GM23338 (cell line): ENCODE measurements around the gene PTPRC. TPM values are rescaled to one million over a fixed set of nuclear protein-coding genes. Genes with fewer than 3 reads are reported as not detected.
"Not testable (repeated sequence)": the region's sequence is repeated elsewhere in the genome, so short reads cannot be mapped to it uniquely, and the experiment has no call there.

Experiments used
- ATAC-seq: fragments of 200-7000 bp; cut with Tn5 transposase; 3 replicates; pipeline ENCODE4 v1.9.1; 2020
- DNase-seq: peaks from one replicate; pipeline ENCODE4 v3.0.0-alpha.2; 2015; ENCODE audit warnings: low spot score
- H2AFZ ChIP-seq: fragments of 200-600 bp; sonication (generic); 2 replicates; pipeline ENCODE4 v1.8.0; 2016; ENCODE audit warnings: antibody characterized with exemption, mild to moderate bottlenecking, moderate library complexity
- H3F3A ChIP-seq: fragments of 200-600 bp; sonication (generic); replicated peaks from 2 replicates; pipeline ENCODE4 v1.8.0; 2017; ENCODE audit warnings: antibody characterized with exemption, mixed run types, low read depth
- H3K27ac ChIP-seq: fragments of 200-600 bp; sonication (generic); 2 replicates; pipeline ENCODE4 v1.6.1; 2016; ENCODE audit warnings: low read depth
- H3K27me3 ChIP-seq: fragments of 200-600 bp; sonication (generic); 2 replicates; pipeline ENCODE4 v1.8.0; 2016; ENCODE audit warnings: mild to moderate bottlenecking, mixed run types, moderate library complexity; ENCODE audit not compliant: insufficient read depth
- H3K36me3 ChIP-seq: fragments of 200-600 bp; sonication (generic); 2 replicates; pipeline ENCODE4 v1.8.0; 2016; ENCODE audit warnings: mild to moderate bottlenecking; ENCODE audit not compliant: insufficient read depth
- H3K4me1 ChIP-seq: fragments of 200-600 bp; sonication (generic); 2 replicates; pipeline ENCODE4 v1.8.0; 2016; ENCODE audit warnings: mild to moderate bottlenecking, moderate library complexity; ENCODE audit not compliant: insufficient read depth
- H3K4me2 ChIP-seq: fragments of 200-600 bp; sonication (generic); 2 replicates; pipeline ENCODE4 v1.7.1; 2017; ENCODE audit warnings: mixed run types
- H3K4me3 ChIP-seq: fragments of 200-600 bp; sonication (generic); 2 replicates; pipeline ENCODE4 v1.6.1; 2016; ENCODE audit warnings: mixed run types
- H3K79me2 ChIP-seq: fragments of 200-600 bp; sonication (generic); replicated peaks from 2 replicates; pipeline ENCODE4 v1.8.0; 2017; ENCODE audit warnings: mild to moderate bottlenecking; ENCODE audit not compliant: insufficient read depth
- H3K9me2 ChIP-seq: fragments of 200-600 bp; sonication (generic); 2 replicates; pipeline ENCODE4 v1.8.0; 2017; ENCODE audit not compliant: insufficient read depth
- H4K20me1 ChIP-seq: fragments of 200-600 bp; sonication (generic); replicated peaks from 2 replicates; pipeline ENCODE4 v1.8.0; 2017; ENCODE audit warnings: mild to moderate bottlenecking; ENCODE audit not compliant: insufficient read depth
- H3K27ac Mint-ChIP-seq: 2 replicates; pipeline ENCODE4 v1.8.0; 2020; ENCODE audit warnings: inconsistent platforms, mild to moderate bottlenecking, moderate library complexity, mixed read lengths
- H3K27me3 Mint-ChIP-seq: 3 replicates; pipeline ENCODE4 v1.8.0; 2022; ENCODE audit warnings: low read depth, mild to moderate bottlenecking, moderate library complexity, mixed read lengths, inconsistent platforms; ENCODE audit not compliant: insufficient read depth, poor library complexity
- H3K36me3 Mint-ChIP-seq: 3 replicates; pipeline ENCODE4 v1.8.0; 2021; ENCODE audit warnings: low read depth, mild to moderate bottlenecking, inconsistent platforms, moderate library complexity, mixed read lengths
- H3K4me1 Mint-ChIP-seq: 3 replicates; pipeline ENCODE4 v1.8.0; 2020; ENCODE audit warnings: mild to moderate bottlenecking, inconsistent platforms, mixed read lengths
- H3K4me3 Mint-ChIP-seq: 3 replicates; pipeline ENCODE4 v1.8.0; 2021; ENCODE audit warnings: moderate library complexity, mild to moderate bottlenecking, inconsistent platforms, mixed read lengths
- H3K9me3 Mint-ChIP-seq: 3 replicates; pipeline ENCODE4 v1.8.0; 2020; ENCODE audit warnings: moderate library complexity, mild to moderate bottlenecking, inconsistent platforms, mixed read lengths
- CREB1 ChIP-seq: fragments of 250-450 bp; sonication (Bioruptor Pico); IDR thresholded peaks from 2 replicates; pipeline ENCODE4 v1.5.0; 2020; ENCODE audit warnings: low read depth, mild to moderate bottlenecking, moderate library complexity
- ETS1 ChIP-seq: IDR thresholded peaks from 2 replicates; pipeline ENCODE4 v1.6.1; 2016; ENCODE audit warnings: antibody characterized with exemption
- EZH2 ChIP-seq: fragments of 200-600 bp; sonication (generic); IDR thresholded peaks from one replicate; pipeline ENCODE4 v1.8.0; 2017; ENCODE audit warnings: antibody characterized with exemption, mild to moderate bottlenecking, low read depth; ENCODE audit not compliant: unreplicated experiment
- EZH2phosphoT487 ChIP-seq: fragments of 200-600 bp; sonication (generic); IDR thresholded peaks from one replicate; pipeline ENCODE4 v1.8.1; 2018; ENCODE audit warnings: antibody characterized with exemption; ENCODE audit not compliant: unreplicated experiment
- NANOG ChIP-seq: IDR thresholded peaks from 2 replicates; pipeline ENCODE4 v1.6.1; 2016; ENCODE audit warnings: antibody characterized with exemption, borderline replicate concordance
- POLR2AphosphoS5 ChIP-seq: IDR thresholded peaks from 2 replicates; pipeline ENCODE4 v1.6.1; 2016; ENCODE audit warnings: antibody characterized with exemption, low read depth
- ZNF114 ChIP-seq: fragments of 250-450 bp; sonication (Bioruptor Pico); IDR thresholded peaks from 2 replicates; pipeline ENCODE4 v1.5.0; 2020; ENCODE audit warnings: mild to moderate bottlenecking, moderate library complexity
- ZNF331 ChIP-seq: fragments of 250-450 bp; sonication (Bioruptor Pico); IDR thresholded peaks from 2 replicates; pipeline ENCODE4 v1.5.0; 2020; ENCODE audit warnings: low read depth, mild to moderate bottlenecking, moderate library complexity
- polyA plus RNA-seq: library from polyadenylated mRNA; unstranded; fragments of >200 nt; fragmentation: Nextera tagmentation; extraction: Ambion mirVana; gene quantifications from 2 replicates; pipeline ENCODE4 v1.2.1, GENCODE V29; 2016
- total RNA-seq: library from RNA; depleted of rRNA; stranded (reverse); fragments of >200 nt; shearing (Covaris generic); gene quantifications from 2 replicates; pipeline ENCODE4 v1.2.3, GENCODE V29; 2014
- TF ChIP-seq, protein P1 (sequence below): fragments of 250-450 bp; sonication (Bioruptor Pico); IDR thresholded peaks from 2 replicates; pipeline ENCODE4 v1.5.0; 2020; ENCODE audit warnings: mild to moderate bottlenecking, moderate library complexity
- TF ChIP-seq, protein P2 (sequence below), 2 experiments: fragments of 200-600 bp in 1 of 2; sonication (generic) in 1 of 2; conservative IDR thresholded peaks; 2 replicates each; pipeline versions ENCODE4 v1.5.1 to v1.6.1; 2016 to 2017; ENCODE audit warnings: antibody characterized with exemption in 2 of 2, low read depth in 2 of 2, mild to moderate bottlenecking in 2 of 2, moderate library complexity in 1 of 2

Gene PTPRC
- total and polyA plus RNA-seq, 2 experiments from 2014 or later, result 0.10 to 0.52 TPM

DNA sequence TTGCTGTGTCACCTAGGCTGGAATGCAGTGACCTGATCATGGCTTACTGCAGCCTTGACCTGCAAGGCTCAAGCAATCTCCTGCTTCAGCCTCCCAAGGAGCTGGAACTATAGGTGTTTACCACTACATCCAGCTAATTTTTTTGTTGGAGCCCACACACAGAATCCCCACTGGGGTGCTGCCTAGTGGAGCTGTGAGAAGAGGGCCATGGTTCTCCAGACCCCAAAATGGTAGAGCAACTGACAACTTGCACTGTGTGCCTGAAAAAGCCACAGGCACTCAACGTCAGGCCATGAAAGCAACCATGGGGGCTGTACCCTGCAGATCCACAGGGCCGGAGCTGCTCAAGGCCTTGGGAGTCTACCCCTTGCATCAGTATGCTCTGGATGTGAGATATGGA lies 39.1 kb upstream of the PTPRC start (continued):
- TF ChIP-seq ETS1 (no peak), POLR2AphosphoS5 (no peak), ZNF331 (CRISPR knock-in tag) (no peak), EZH2 (no peak), NANOG (no peak), EZH2phosphoT487 (no peak), CREB1 (CRISPR knock-in tag) (no peak)
- TF ChIP-seq, protein P1, sequence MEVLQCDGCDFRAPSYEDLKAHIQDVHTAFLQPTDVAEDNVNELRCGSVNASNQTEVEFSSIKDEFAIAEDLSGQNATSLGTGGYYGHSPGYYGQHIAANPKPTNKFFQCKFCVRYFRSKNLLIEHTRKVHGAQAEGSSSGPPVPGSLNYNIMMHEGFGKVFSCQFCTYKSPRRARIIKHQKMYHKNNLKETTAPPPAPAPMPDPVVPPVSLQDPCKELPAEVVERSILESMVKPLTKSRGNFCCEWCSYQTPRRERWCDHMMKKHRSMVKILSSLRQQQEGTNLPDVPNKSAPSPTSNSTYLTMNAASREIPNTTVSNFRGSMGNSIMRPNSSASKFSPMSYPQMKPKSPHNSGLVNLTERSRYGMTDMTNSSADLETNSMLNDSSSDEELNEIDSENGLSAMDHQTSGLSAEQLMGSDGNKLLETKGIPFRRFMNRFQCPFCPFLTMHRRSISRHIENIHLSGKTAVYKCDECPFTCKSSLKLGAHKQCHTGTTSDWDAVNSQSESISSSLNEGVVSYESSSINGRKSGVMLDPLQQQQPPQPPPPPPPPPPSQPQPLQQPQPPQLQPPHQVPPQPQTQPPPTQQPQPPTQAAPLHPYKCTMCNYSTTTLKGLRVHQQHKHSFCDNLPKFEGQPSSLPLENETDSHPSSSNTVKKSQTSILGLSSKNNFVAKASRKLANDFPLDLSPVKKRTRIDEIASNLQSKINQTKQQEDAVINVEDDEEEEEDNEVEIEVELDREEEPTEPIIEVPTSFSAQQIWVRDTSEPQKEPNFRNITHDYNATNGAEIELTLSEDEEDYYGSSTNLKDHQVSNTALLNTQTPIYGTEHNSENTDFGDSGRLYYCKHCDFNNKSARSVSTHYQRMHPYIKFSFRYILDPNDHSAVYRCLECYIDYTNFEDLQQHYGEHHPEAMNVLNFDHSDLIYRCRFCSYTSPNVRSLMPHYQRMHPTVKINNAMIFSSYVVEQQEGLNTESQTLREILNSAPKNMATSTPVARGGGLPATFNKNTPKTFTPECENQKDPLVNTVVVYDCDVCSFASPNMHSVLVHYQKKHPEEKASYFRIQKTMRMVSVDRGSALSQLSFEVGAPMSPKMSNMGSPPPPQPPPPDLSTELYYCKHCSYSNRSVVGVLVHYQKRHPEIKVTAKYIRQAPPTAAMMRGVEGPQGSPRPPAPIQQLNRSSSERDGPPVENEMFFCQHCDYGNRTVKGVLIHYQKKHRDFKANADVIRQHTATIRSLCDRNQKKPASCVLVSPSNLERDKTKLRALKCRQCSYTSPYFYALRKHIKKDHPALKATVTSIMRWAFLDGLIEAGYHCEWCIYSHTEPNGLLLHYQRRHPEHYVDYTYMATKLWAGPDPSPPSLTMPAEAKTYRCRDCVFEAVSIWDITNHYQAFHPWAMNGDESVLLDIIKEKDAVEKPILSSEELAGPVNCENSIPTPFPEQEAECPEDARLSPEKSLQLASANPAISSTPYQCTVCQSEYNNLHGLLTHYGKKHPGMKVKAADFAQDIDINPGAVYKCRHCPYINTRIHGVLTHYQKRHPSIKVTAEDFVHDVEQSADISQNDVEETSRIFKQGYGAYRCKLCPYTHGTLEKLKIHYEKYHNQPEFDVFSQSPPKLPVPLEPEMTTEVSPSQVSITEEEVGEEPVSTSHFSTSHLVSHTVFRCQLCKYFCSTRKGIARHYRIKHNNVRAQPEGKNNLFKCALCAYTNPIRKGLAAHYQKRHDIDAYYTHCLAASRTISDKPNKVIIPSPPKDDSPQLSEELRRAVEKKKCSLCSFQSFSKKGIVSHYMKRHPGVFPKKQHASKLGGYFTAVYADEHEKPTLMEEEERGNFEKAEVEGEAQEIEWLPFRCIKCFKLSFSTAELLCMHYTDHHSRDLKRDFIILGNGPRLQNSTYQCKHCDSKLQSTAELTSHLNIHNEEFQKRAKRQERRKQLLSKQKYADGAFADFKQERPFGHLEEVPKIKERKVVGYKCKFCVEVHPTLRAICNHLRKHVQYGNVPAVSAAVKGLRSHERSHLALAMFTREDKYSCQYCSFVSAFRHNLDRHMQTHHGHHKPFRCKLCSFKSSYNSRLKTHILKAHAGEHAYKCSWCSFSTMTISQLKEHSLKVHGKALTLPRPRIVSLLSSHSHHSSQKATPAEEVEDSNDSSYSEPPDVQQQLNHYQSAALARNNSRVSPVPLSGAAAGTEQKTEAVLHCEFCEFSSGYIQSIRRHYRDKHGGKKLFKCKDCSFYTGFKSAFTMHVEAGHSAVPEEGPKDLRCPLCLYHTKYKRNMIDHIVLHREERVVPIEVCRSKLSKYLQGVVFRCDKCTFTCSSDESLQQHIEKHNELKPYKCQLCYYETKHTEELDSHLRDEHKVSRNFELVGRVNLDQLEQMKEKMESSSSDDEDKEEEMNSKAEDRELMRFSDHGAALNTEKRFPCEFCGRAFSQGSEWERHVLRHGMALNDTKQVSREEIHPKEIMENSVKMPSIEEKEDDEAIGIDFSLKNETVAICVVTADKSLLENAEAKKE, result no peak

GRCh38 chr1:198600906-198601305 lies 37.9 kb upstream of the PTPRC start:
- no peaks in the 10 kb centered on the region for H3K27me3 ChIP-seq
- H2AFZ ChIP-seq, result peak overlapping the region; percentile 43; the same call in 1 of the 2 replicates
- Mint-ChIP-seq H3K9me3 (peaks cover 11% of the 10 kb centered on the region; the same call in 2 of the 3 replicates), H3K4me3 (no peak overlapping the region), H3K36me3 (peaks cover 14% of the 10 kb centered on the region; the same call in 2 of the 3 replicates), H3K27ac (no peak overlapping the region; the same call in 1 of the 2 replicates), H3K4me1 (peaks cover 22% of the 10 kb centered on the region), H3K27me3 (peaks cover 2% of the 10 kb centered on the region)
- H3K4me2 ChIP-seq, result 0 out of 2 replicates have a peak overlapping the region, but pooled peaks have one; percentile 14
- peaks cover 15% of the 10 kb centered on the region for H3K4me1 ChIP-seq
- H3K9me2 ChIP-seq, result peaks cover 29% of the 10 kb centered on the region
- H3F3A ChIP-seq, result no peaks in the 10 kb centered on the region
- TF ChIP-seq POLR2AphosphoS5 (no peak), EZH2phosphoT487 (no peak), ZNF331 (CRISPR knock-in tag) (no peak), ZNF114 (no peak), CREB1 (CRISPR knock-in tag) (no peak), NANOG (no peak)
- TF ChIP-seq, protein P2, sequence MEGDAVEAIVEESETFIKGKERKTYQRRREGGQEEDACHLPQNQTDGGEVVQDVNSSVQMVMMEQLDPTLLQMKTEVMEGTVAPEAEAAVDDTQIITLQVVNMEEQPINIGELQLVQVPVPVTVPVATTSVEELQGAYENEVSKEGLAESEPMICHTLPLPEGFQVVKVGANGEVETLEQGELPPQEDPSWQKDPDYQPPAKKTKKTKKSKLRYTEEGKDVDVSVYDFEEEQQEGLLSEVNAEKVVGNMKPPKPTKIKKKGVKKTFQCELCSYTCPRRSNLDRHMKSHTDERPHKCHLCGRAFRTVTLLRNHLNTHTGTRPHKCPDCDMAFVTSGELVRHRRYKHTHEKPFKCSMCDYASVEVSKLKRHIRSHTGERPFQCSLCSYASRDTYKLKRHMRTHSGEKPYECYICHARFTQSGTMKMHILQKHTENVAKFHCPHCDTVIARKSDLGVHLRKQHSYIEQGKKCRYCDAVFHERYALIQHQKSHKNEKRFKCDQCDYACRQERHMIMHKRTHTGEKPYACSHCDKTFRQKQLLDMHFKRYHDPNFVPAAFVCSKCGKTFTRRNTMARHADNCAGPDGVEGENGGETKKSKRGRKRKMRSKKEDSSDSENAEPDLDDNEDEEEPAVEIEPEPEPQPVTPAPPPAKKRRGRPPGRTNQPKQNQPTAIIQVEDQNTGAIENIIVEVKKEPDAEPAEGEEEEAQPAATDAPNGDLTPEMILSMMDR (conservative IDR thresholded peaks at IDR 0.05; ENCODE audit: low read depth in 2 of 2), result no peak
- H4K20me1 ChIP-seq, result no peaks in the 10 kb centered on the region
- no peaks in the 10 kb centered on the region for H3K79me2 ChIP-seq
- ATAC-seq (no peak), DNase-seq (peak; percentile 38)
- no peaks in the 10 kb centered on the region for H3K36me3 ChIP-seq
- H3K27ac ChIP-seq, result no peak overlapping the region; the same call in 1 of the 2 replicates
- no peak overlapping the region for H3K4me3 ChIP-seq

DNA sequence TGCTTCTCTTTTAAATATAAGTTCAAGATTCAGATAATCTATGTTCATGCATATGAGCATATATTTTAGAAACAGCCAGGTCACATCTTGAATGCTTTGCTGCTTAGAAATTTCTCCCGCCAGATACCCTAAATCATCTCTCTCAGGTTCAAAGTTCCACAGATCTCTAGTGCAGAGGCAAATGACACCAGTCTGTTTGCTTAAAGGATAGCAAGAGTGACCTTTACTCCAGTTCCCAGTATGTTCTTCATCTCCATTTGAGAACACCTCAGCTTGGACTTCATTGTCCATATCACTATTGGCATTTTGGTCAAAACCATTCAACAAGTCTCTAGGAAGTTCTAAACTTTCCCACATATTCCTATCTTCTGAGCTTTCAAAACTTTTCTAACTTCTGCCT lies 37.5 kb upstream of the PTPRC start:
- H3K27ac ChIP-seq, ATAC-seq, H3K27ac Mint-ChIP-seq: not testable (repeated sequence)

More for the DNA sequence above, 37.5 kb upstream of the PTPRC start:
- not testable (repeated sequence) for H3F3A ChIP-seq, H3K27me3 ChIP-seq, H3K4me3 ChIP-seq, H3K36me3 ChIP-seq, H4K20me1 ChIP-seq, H3K79me2 ChIP-seq, H2AFZ ChIP-seq, H3K27me3 Mint-ChIP-seq, DNase-seq, H3K4me3 Mint-ChIP-seq
- Mint-ChIP-seq H3K4me1 (peaks cover 26% of the 10 kb centered on the region), H3K36me3 (peaks cover 14% of the 10 kb centered on the region; the same call in 2 of the 3 replicates), H3K9me3 (peaks cover 11% of the 10 kb centered on the region; the same call in 2 of the 3 replicates)
- H3K9me2 ChIP-seq, result peaks cover 29% of the 10 kb centered on the region
- 0 out of 2 replicates have a peak overlapping the region, but pooled peaks have one; percentile 14 for H3K4me2 ChIP-seq
- peaks cover 16% of the 10 kb centered on the region for H3K4me1 ChIP-seq
